ENCODE measurements around the gene PRM2.

GRCh38 chr16:11250091-11250785 is 26.0 kb downstream of the PRM2 start:
- TF ChIP-seq CTCF (IDR thresholded peaks at IDR 0.05) (no peak), ZFX (IDR thresholded peaks at IDR 0.05; ENCODE audit: borderline replicate concordance) (no peak)

Measured in 22Rv1 (cell line).